H7 (cell line): ENCODE results near the gene ACIN1. TPM values are rescaled to one million over a fixed set of nuclear protein-coding genes. Genes with fewer than 3 reads are reported as not detected.

Experiments
- DNase-seq: peaks from one replicate; pipeline ENCODE4 v3.0.0; 2012
- H3K27me3 ChIP-seq: 2 replicates; pipeline ENCODE4 v1.6.0; 2011; ENCODE audit warnings: mild to moderate bottlenecking, low read length; ENCODE audit not compliant: control insufficient read depth, insufficient read depth
- H3K36me3 ChIP-seq: replicated peaks from 2 replicates; pipeline ENCODE4 v1.5.1; 2011; ENCODE audit warnings: low read length; ENCODE audit not compliant: control insufficient read depth, insufficient read depth
- H3K4me3 ChIP-seq: 2 replicates; pipeline ENCODE4 v1.5.1; 2011; ENCODE audit warnings: low read depth, mild to moderate bottlenecking, control low read depth, low read length, moderate library complexity; ENCODE audit not compliant: insufficient read depth
- total RNA-seq: library from RNA; depleted of rRNA; stranded (reverse); fragments of >200 nt; shearing (Covaris generic); gene quantifications from 2 replicates; pipeline ENCODE4 v1.2.3, GENCODE V29; 2014

ACIN1 gene
- total RNA-seq, 1 experiment from 2014 or later: 89.5 TPM

GRCh38 chr14:23045419-23046357, 49.2 kb downstream of the ACIN1 start:
- DNase-seq: no peak
- Histone ChIP-seq H3K4me3 (no peak overlapping the region), H3K36me3 (0 out of 2 replicates have a peak, but pooled peaks cover 1% of the 10 kb centered on the region), H3K27me3 (no peaks in the 10 kb centered on the region)

GRCh38 chr14:23044840-23045239, 50.1 kb downstream of the ACIN1 start:
- Histone ChIP-seq H3K4me3 (no peak overlapping the region), H3K27me3 (no peaks in the 10 kb centered on the region), H3K36me3 (no peaks in the 10 kb centered on the region)
- no peak for DNase-seq

GRCh38 chr14:23043754-23044153, 51.2 kb downstream of the ACIN1 start:
- H3K4me3 ChIP-seq: no peak overlapping the region
- H3K36me3 ChIP-seq: no peaks in the 10 kb centered on the region
- H3K27me3 ChIP-seq: no peaks in the 10 kb centered on the region
- DNase-seq: no peak

- Histone ChIP-seq H3K27me3 (no peaks in the 10 kb centered on the region), H3K4me3 (no peak overlapping the region), H3K36me3 (no peaks in the 10 kb centered on the region)
- no peak for DNase-seq
Observed at GRCh38 chr14:23043145-23043544, 51.8 kb downstream of the ACIN1 start.

GRCh38 chr14:23042162-23042965, 52.6 kb downstream of the ACIN1 start, which contains the start of gene PSMB11:
Gene PSMB11 (plus strand): TSS chr14:23042212. CDS start chr14:23042226, 14 bp downstream.
- no peaks in the 10 kb centered on the region for H3K36me3 ChIP-seq
- H3K27me3 ChIP-seq: no peaks in the 10 kb centered on the region
- no peak within 1 kb of the TSS for H3K4me3 ChIP-seq
- peak; percentile 69 for DNase-seq

GRCh38 chr14:23041729-23042128, 53.2 kb downstream of the ACIN1 start:
- H3K36me3 ChIP-seq: no peaks in the 10 kb centered on the region
- H3K27me3 ChIP-seq: no peaks in the 10 kb centered on the region
- H3K4me3 ChIP-seq: no peak overlapping the region
- DNase-seq: no peak

- H3K36me3 ChIP-seq: no peaks in the 10 kb centered on the region
- no peak for DNase-seq
- H3K4me3 ChIP-seq: no peak overlapping the region
- no peaks in the 10 kb centered on the region for H3K27me3 ChIP-seq
Observed at GRCh38 chr14:23040100-23040499, 54.8 kb downstream of the ACIN1 start.

- no peak overlapping the region; the same call in 1 of the 2 replicates for H3K4me3 ChIP-seq
- H3K27me3 ChIP-seq: no peaks in the 10 kb centered on the region
- DNase-seq: no peak
- peaks cover 16% of the 10 kb centered on the region for H3K36me3 ChIP-seq
Observed at GRCh38 chr14:23035303-23036144, 59.4 kb downstream of the ACIN1 start.

- peak within 1 kb of the TSS; percentile 74 for H3K4me3 ChIP-seq
- peaks cover 16% of the 10 kb centered on the region for H3K36me3 ChIP-seq
- DNase-seq: peak; percentile 93
- H3K27me3 ChIP-seq: no peaks in the 10 kb centered on the region
Observed at GRCh38 chr14:23034498-23035302, 60.2 kb downstream of the ACIN1 start, which contains the start of gene PSMB5. Gene PSMB5 (minus strand): TSS chr14:23034900. CDS start chr14:23034881, 19 bp downstream.

- Histone ChIP-seq H3K4me3 (peak overlapping the region; percentile 74), H3K27me3 (no peaks in the 10 kb centered on the region), H3K36me3 (peaks cover 19% of the 10 kb centered on the region)
- DNase-seq: no peak
Observed at GRCh38 chr14:23033801-23034497, 61.0 kb downstream of the ACIN1 start.

GRCh38 chr14:23033251-23033727, 61.6 kb downstream of the ACIN1 start:
- no peak overlapping the region for H3K4me3 ChIP-seq
- peaks cover 22% of the 10 kb centered on the region for H3K36me3 ChIP-seq

GRCh38 chr14:23030936-23031335, 64.0 kb downstream of the ACIN1 start:
- no peak overlapping the region for H3K4me3 ChIP-seq
- no peaks in the 10 kb centered on the region for H3K27me3 ChIP-seq
- peaks cover 25% of the 10 kb centered on the region for H3K36me3 ChIP-seq
- DNase-seq: no peak

More at GRCh38 chr14:23033251-23033727, 61.6 kb downstream of the ACIN1 start:
- no peak for DNase-seq
- no peaks in the 10 kb centered on the region for H3K27me3 ChIP-seq

GRCh38 chr14:23028799-23029198, 66.1 kb downstream of the ACIN1 start:
- H3K4me3 ChIP-seq: no peak overlapping the region
- H3K36me3 ChIP-seq: peaks cover 29% of the 10 kb centered on the region
- DNase-seq: no peak

More at GRCh38 chr14:23028799-23029198, 66.1 kb downstream of the ACIN1 start:
- H3K27me3 ChIP-seq: no peaks in the 10 kb centered on the region
